Stomach (tissue), 4 donors: ENCODE results near the gene EEF1AKMT1.

Experiments
- EP300 ChIP-seq: sonication (generic); formaldehyde crosslinking; IDR thresholded peaks from one replicate; pipeline ENCODE4 v1.6.1; 2017; ENCODE audit warnings: antibody characterized with exemption
- POLR2A ChIP-seq, 4 donors: fragments of 450-650 bp; IDR thresholded peaks; one replicate each; pipeline ENCODE4 v1.6.1; 2016; ENCODE audit warnings: antibody characterized with exemption in 4 of 4, control low read depth in 2 of 4, mild to moderate bottlenecking in 1 of 4, moderate library complexity in 1 of 4
- POLR2AphosphoS5 ChIP-seq, 3 donors: sonication (generic); formaldehyde crosslinking; IDR thresholded peaks; one replicate each; pipeline ENCODE4 v1.6.1; 2016; ENCODE audit warnings: antibody characterized with exemption in 3 of 3
- TF ChIP-seq, protein P1 (sequence below), 7 experiments: fragments of 450-650 bp in 4 of 7; fragments of 200-600 bp in 3 of 7; sonication (generic) in 3 of 7; IDR thresholded peaks; one replicate each; pipeline ENCODE4 v1.5.1; 2016 to 2019; ENCODE audit warnings: antibody characterized with exemption in 7 of 7, control low read depth in 2 of 7, mild to moderate bottlenecking in 1 of 7

- TF ChIP-seq, protein P1, sequence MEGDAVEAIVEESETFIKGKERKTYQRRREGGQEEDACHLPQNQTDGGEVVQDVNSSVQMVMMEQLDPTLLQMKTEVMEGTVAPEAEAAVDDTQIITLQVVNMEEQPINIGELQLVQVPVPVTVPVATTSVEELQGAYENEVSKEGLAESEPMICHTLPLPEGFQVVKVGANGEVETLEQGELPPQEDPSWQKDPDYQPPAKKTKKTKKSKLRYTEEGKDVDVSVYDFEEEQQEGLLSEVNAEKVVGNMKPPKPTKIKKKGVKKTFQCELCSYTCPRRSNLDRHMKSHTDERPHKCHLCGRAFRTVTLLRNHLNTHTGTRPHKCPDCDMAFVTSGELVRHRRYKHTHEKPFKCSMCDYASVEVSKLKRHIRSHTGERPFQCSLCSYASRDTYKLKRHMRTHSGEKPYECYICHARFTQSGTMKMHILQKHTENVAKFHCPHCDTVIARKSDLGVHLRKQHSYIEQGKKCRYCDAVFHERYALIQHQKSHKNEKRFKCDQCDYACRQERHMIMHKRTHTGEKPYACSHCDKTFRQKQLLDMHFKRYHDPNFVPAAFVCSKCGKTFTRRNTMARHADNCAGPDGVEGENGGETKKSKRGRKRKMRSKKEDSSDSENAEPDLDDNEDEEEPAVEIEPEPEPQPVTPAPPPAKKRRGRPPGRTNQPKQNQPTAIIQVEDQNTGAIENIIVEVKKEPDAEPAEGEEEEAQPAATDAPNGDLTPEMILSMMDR (IDR thresholded peaks at IDR 0.05): no peak
- TF ChIP-seq EP300 (no peak), POLR2AphosphoS5 (IDR thresholded peaks at IDR 0.05) (no peak), POLR2A (IDR thresholded peaks at IDR 0.05) (no peak)
Measured at GRCh38 chr13:20711301-20712044, 62.3 kb downstream of the EEF1AKMT1 start.
